T follicular helper cell (primary cell): ENCODE results near the gene LACRT.

Experiments used
- DNase-seq: peaks from one replicate; pipeline ENCODE4 v3.0.0-alpha.2; 2020; ENCODE audit warnings: low read depth

The LACRT gene

DNA sequence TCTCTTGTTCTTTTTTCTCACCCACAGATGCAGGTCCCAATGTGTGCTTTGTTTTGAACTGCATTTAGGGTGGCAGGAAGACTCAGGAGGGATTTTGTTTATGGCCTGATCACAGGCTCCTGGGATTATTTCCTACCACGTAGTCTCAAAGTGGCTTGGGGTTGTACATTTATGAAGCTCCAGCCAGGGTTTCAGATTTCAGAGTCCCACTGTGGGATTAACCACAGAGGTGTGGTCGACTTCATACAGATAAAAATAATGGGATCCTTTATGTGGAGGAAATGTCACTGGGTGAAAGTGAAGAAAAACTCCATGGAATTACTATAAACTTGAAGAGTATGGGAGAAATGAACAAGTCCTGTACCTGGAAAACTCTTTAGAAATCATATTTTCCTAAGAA is 32.0 kb downstream of the LACRT start:
- DNase-seq: no peak

DNA sequence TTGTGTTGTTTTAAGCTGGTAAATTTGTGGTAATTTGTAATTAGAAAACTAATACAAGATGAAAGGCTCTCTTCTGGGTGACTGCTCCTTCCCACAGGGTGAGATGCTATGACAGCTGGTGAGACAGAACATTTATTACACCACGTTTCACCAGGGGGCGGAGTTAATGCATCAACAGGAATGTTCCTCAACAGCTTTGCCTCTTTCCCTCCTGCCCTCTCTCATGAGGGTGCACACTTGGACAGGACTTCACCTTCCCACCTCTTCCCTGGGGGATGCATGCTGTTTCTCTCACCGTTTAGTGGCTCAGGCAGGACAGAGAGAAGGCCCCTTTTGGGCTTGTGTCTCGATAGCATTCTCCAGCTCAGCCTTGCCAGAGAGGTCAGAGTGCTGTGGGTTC is 32.9 kb downstream of the LACRT start:
- no peak for DNase-seq

DNA sequence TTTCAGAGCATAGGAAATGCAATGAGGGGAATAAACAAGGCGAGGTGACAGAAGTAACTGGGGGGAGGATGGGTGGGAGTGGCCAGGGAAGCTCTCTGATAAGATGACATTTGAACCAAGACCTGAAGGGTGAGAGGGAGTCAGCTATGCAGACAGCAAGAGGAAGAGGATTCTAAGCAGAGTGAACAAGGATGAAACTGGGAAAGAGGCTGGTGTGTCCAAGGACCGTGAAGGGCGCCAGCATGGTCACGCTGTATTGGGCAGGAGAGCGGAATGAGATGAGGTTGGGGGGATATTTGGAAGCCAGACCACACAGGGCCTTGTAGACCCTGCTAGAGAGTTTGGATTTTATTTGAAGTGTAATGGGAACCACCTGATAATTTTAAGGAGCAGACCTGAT is 35.7 kb downstream of the LACRT start:
- no peak for DNase-seq

DNA sequence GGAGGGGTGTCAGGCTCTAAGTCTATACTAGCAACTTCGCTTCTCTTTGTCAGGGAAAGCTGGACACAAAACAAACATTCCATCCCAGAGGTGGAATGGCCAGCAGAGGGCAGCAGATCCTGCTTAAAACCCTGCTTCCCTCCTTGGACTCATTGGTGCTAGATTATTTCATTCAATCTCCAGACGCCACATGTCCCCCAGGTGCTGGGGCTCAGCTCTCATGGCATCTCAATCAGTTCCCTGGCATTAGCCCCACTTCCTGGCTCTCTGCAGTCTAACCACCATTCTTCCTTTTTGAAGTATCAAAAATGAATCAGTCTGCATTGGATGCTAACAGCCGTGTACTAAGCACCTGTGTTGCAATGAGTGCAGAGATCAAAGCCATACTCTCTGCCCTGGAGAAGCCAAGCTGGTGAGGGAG is 38.2 kb downstream of the LACRT start:
- peak; percentile 25 for DNase-seq

DNA sequence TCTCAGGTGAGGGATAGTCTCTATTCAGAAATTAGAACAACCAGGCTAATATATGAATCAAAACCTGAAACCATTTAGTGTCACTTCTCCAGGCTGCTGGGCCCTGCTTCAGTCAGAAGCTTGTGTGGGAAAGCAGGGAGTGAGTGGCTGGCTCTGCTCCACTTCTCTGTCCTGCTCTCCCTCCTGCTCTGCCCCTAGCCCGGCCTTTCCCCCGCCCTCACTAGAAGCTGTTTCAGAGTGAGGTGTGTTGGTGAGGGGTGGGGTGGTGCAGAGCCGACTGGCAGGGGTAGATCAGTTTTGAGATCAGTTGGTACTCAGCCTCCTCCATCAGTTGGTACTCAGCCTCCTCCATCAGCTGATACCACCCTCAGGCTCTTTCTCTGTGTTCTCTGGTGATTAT is 39.2 kb downstream of the LACRT start:
- DNase-seq: no peak

DNA sequence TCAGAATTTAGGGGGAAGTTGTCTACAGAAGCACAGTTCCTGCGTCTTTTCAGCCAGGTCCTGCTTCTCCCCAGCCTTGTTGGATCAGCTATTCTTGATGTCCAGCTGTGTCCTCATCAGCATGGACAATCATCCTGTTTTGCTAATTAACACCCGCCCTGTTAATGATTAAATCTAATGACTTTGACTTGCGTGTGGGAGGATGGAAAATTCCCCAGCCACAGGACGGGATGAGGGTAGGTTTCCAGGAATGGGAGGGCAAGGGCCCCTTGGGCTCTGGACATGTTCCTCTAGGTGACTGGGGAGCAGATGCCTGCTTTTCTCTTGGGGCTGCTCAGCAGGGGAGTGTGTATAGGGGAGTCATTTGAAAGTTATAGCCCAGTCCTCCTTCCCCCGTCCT is 41.0 kb downstream of the LACRT start:
- DNase-seq: no peak

DNA sequence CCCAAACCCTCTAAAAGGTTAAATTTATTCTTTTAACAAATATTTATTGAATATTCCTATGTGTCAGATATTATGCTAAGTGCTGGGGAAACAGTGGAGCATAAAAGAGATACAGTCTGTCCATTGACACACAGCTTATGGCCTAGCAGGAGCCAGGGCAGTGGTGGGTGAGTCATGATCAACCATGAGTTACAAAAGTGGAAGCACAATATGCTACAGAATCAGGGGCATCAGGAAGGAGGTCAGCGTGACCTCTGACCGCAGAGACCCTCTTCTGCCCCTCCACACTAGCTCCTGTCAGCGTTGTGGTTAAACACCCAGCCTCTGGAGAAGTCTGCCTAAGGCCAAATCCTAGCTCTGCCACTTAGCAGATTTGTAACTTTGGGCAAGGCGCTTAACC is 41.6 kb downstream of the LACRT start:
- no peak for DNase-seq

DNA sequence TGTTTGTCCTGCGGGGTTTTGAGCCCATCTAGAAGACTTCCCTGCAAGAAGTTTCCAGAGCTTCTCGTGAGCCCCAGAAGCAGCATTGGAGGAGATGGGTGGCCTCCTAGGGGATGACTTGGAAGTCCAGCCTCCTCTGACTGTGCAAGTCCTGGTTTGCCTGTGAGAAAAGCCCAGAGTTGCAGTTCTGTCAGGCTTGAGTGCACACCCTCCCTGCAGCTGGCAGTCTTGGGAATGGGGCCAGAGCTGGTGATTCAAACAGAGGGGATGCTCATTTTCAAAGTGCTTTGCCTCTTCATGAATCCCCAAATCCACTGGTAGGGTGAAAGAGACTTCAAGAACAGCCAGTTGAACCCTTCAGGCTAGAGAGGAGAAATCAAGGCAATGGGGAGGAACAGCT is 42.4 kb downstream of the LACRT start:
- no peak for DNase-seq

DNA sequence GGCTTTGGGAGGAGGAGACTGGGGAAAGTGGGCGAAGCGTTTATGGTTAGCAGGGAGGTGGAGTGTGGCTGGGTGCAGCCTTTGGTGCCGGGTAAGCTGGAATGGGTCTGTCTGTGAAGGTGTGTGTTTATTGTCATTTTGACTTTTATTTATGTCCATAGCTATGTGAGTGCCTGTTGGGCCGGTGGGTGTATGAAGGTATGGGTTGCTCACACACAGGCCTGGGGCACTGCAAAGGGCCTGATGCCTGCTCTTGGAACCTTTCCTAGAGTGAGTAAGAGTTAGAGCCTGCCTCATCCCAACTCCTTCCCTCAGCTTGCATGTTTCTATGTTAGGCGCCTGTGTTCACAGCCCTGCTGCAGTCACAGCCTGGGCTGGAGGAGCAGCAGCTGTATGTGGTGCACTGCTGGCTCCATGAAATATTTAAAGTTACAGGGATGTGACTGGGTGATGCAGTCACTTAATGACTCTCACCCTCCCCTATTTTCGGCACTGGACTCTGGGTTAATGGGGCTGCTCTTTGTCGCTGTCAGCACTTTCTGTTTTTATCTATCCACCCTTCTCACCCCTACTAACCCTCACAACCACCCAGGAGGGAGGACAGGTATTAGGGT is 43.6 kb downstream of the LACRT start:
- no peak for DNase-seq

DNA sequence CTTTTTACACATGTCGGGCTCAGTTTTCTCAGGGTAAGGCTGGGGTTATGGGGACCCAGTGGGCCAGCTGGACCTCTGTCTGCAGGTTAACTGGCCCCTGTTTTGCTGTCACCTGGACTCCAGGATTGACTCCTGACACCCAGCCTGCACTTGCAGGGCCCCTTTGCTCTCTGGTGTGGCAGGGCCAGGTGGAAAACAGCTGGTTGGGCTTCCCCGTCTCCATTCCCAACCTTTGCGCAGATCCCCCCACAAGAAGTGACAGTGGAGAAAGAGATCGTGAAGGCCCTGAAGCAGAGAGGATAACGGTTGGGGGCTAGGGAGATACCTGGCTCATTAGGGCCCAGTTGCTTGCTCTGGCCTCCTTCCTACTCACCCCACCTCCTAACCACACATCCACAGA is 44.7 kb downstream of the LACRT start:
- DNase-seq: no peak

DNA sequence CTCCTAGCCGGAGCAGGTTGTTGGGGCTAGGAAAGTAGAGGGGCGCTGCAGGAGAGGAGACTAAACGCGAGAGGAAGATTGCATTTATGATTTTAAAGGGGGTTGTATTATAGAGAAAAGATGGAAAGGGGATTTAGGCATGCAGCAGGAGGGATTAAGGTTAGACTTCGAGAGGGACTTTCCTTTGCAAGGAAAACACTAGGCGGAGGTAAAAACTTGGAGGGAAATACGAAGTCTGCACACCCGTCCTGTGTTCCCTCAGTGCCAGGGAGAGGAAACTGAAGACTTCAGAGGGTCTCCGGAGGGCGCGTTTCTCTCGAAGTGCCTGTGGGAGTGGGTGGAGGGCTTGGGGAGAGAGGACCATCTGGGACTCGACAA is 45.8 kb downstream of the LACRT start:
- no peak for DNase-seq

DNA sequence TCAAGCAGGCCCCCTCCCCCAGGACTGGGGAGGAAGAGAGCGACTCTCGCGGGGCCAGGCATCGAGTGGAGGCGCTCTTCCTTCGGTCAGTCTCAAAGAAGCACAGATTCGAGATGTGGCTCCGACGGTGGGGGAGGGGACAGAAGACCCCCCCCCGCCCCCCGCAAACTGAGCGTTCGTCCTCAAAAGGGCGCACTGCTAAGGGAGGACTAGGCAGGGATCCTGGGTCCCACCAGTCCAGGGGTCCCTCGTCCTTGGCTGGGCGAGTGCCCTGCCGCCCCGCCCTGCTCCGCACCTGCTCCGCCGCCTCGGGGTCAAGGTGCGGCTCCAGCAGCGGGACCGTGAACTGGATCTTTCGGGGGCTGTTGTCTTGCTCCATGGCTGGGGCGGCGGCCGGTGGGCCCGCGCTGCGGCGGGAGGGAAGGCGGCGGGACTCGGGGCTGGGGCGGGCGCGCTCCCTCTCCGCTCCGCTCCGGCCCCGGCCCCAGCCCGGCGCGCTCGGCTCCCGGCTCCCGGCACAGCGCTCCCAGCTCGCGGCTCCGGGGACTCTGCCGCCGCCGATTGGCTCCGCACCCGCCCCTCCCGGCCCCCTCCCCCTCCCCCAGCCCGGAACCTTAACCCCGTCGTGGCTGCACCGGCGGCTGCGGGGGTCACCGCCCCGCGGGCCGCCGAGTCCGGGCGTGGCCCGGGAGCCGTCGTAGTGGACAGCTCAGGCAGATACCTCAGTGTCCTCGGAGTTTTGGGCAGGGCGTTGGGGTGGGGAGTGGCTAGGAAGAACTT is 46.4 kb downstream of the LACRT start, which contains the start of gene PPP1R1A:
Gene PPP1R1A, minus strand, starts transcription at position 550 of the 780 bp plus-strand sequence. Its CDS starts 171 bp downstream, at position 379.
- no peak for DNase-seq

DNA sequence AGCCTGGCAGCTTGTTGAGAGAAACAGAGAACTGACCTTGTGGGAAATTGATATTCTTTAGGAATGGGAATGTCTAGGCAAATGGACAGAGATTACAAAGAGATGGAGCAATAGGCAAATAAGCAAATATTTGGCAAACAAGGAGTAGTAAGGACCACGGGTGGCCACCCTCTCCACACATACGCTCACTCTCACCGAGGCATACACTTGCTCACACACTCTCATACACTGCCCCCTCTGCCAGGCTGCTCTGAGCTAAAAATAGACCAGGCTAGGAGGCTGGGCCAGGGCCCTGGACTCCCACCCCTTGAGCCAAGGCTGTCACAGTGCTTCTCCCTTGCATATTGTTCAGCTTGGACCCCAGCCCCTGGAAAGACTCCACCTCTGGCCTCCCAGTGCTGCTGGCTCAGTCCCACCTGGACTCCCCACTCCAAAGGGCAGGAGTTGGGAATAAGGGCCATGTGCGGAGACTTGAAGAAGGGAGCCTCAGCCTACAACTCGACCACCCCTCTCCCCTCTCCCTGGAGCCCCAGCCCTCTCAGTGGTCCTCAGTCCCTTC is 47.3 kb downstream of the LACRT start:
- no peak for DNase-seq

DNA sequence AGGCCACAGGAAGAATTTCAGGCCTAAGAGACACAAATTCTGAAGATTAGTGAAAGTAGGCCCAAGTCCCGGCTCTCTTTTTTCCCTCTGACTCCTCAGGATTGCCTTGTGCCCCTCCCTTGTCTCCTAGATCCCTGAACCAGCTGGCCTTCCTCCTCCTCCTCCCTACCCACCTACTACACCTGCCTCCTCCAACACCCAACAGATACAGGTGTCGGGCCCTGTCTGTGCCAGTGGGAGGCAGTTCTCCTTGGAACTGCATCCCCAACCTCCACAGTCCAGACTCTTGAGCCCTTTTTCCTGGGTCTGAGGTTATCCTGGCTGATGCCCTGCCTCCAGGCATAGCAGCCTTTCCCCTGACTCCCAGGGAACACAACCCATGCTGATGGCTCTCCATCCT is 48.1 kb downstream of the LACRT start:
- DNase-seq: no peak

DNA sequence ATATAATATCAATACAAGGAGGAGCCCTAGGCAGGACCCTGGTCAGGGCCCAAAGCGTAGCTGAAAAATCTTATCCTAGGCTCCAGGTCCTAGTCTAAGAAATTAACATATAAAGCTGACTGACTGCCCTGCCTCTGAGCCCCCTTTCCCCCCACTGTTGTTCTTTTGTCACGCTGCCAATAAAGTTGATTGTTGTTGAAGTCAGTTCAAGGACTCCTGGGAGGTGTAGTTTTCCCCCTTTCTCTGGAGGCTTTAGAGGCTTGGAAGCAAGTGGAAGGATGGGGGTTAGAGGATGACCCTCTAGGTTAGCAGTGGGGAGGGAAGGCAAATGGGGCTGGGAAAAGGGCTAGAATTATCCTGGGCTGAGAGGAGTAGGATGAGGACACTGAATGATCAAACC is 49.5 kb downstream of the LACRT start:
- DNase-seq: no peak

DNA sequence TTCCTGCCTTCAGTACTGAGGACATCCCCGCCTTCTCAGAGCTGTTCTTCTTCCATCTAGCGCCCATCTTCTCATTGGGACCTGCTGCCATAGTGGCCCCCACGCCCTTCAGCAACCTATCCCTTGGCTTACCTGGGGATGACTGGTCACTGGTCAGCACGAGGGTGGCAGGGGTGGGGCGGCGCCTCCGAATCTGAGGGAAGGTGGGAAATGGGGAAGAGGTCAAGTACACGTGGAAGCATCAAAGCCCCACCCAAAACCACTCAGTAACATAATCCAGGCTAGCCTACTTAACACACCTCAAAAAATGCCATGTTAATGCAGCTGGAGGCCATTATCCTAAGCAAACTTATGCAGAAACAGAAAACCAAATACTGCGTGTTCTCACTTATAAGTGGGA is 50.6 kb downstream of the LACRT start:
- no peak for DNase-seq

DNA sequence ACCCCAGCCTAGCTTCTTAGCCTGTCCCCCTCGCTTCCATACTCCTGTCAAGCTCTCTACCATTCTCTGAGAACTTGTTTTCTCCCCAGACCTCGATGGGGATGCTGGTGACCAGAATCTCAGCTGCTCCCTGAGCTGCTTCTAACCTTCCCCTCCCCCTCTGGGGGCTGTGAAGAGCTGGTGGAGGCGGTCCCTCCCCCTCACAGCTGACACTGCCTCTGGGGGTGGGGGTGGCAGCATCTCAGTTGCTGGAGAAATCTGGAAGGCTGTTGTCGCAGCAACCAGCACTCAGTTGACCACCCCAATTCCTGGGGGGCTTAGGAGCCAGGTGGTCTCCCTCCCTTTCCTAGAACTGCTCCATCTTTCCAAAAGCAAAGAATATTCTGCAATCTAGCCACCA is 51.0 kb downstream of the LACRT start:
- DNase-seq: no peak

DNA sequence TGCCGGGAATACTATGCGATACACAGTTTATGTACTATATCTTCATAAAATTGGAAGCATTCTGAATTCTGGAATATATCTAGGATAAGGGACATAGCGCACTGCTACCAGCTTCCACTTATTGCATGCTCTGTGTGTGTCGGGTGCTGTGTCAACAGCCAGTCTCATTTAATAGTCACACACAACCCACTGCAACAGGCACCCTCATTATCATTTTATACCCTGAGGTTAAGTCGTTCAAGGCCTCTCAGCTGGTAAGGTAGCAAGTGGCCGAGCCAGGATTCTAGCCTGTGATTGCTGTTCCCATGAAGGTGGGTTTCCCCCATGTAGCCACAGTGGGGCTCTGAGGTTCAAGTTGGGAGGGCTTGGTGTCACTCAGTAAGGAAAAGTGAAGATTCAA is 53.3 kb downstream of the LACRT start:
- no peak for DNase-seq
